ENCODE measurements around the gene AGTR1. TPM values are rescaled to one million over a fixed set of nuclear protein-coding genes. Genes with fewer than 3 reads are reported as not detected.

The AGTR1 gene
- total RNA-seq, 1 donor from 2014 or later, result not detected

- H3K4me3 ChIP-seq, result no peak overlapping the region
- H3K79me2 ChIP-seq (ENCODE audit: low read depth), result no peaks in the 10 kb centered on the region
- no peaks in the 10 kb centered on the region for H4K20me1 ChIP-seq (ENCODE audit: low read depth)
- Mint-ChIP-seq H3K4me1 (no peaks in the 10 kb centered on the region), H3K36me3 (no peaks in the 10 kb centered on the region), H3K27me3 (ENCODE audit: insufficient read depth, low read depth) (peaks cover 2% of the 10 kb centered on the region), H3K9me3 (peaks cover 8% of the 10 kb centered on the region), H3K27ac (no peak overlapping the region), H3K4me3 (no peak overlapping the region)
- no peaks in the 10 kb centered on the region for H3K4me1 ChIP-seq
- H3K9me3 ChIP-seq (ENCODE audit: low read depth), result no peaks in the 10 kb centered on the region
- no peaks in the 10 kb centered on the region for H3K27me3 ChIP-seq
- H3K36me3 ChIP-seq, result no peaks in the 10 kb centered on the region
- H3K27ac ChIP-seq, result no peak overlapping the region
- H2AFZ ChIP-seq (replicated peaks), result no peak overlapping the region
- DNase-seq (ENCODE audit: low spot score), result no peak
- TF ChIP-seq, protein P1, sequence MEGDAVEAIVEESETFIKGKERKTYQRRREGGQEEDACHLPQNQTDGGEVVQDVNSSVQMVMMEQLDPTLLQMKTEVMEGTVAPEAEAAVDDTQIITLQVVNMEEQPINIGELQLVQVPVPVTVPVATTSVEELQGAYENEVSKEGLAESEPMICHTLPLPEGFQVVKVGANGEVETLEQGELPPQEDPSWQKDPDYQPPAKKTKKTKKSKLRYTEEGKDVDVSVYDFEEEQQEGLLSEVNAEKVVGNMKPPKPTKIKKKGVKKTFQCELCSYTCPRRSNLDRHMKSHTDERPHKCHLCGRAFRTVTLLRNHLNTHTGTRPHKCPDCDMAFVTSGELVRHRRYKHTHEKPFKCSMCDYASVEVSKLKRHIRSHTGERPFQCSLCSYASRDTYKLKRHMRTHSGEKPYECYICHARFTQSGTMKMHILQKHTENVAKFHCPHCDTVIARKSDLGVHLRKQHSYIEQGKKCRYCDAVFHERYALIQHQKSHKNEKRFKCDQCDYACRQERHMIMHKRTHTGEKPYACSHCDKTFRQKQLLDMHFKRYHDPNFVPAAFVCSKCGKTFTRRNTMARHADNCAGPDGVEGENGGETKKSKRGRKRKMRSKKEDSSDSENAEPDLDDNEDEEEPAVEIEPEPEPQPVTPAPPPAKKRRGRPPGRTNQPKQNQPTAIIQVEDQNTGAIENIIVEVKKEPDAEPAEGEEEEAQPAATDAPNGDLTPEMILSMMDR (IDR thresholded peaks at IDR 0.05), result no peak
- TF ChIP-seq EZH2phosphoT487 (IDR thresholded peaks at IDR 0.05), result no peak
- TF ChIP-seq EZH2 (IDR thresholded peaks at IDR 0.05), result no peak
- no peak overlapping the region for H3K9ac ChIP-seq
- no peak overlapping the region for H3K4me2 ChIP-seq
- no peaks in the 10 kb centered on the region for H3F3A ChIP-seq (ENCODE audit: low read depth)
Observed at GRCh38 chr3:148772361-148772760, 74.7 kb downstream of the AGTR1 start.

DNA sequence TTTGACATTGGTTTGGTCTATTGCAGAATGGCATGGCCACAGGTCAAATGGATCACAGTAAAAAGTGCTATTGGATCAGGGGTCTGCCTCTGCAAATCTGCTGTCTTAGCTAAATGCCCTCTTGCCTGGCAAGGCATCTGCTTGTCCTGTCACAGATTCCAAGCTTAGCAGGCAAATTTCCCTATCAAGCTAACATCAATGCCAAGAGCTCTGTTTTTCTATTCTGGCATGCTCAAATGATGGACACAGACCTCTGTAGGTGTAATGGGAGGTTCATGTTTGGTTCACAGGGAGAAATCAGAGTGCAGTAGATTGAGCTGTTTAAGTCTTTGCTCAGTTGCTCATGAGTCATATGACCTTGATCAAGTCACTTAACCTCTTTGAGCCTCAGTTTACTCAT is 75.1 kb downstream of the AGTR1 start:
- no peak overlapping the region for H3K4me2 ChIP-seq
- Mint-ChIP-seq H3K27me3 (ENCODE audit: insufficient read depth, low read depth) (peaks cover 2% of the 10 kb centered on the region), H3K4me3 (no peak overlapping the region), H3K36me3 (no peaks in the 10 kb centered on the region), H3K4me1 (no peaks in the 10 kb centered on the region), H3K27ac (no peak overlapping the region), H3K9me3 (peaks cover 8% of the 10 kb centered on the region)
- no peaks in the 10 kb centered on the region for H3K9me3 ChIP-seq (ENCODE audit: low read depth)
- no peaks in the 10 kb centered on the region for H3F3A ChIP-seq (ENCODE audit: low read depth)
- no peak overlapping the region for H2AFZ ChIP-seq (replicated peaks)
- H3K4me1 ChIP-seq, result no peaks in the 10 kb centered on the region
- DNase-seq (ENCODE audit: low spot score), result no peak
- H3K27me3 ChIP-seq, result no peaks in the 10 kb centered on the region
- no peaks in the 10 kb centered on the region for H4K20me1 ChIP-seq (ENCODE audit: low read depth)
- H3K27ac ChIP-seq, result no peak overlapping the region
- TF ChIP-seq, protein P1 (IDR thresholded peaks at IDR 0.05), result no peak
- TF ChIP-seq EZH2 (IDR thresholded peaks at IDR 0.05), result no peak
- TF ChIP-seq EZH2phosphoT487 (IDR thresholded peaks at IDR 0.05), result no peak
- H3K36me3 ChIP-seq, result no peaks in the 10 kb centered on the region
- H3K79me2 ChIP-seq (ENCODE audit: low read depth), result no peaks in the 10 kb centered on the region
- no peak overlapping the region for H3K9ac ChIP-seq
- H3K4me3 ChIP-seq, result no peak overlapping the region

GRCh38 chr3:148773805-148774204 is 76.1 kb downstream of the AGTR1 start:
- TF ChIP-seq EZH2phosphoT487 (IDR thresholded peaks at IDR 0.05) (no peak), EZH2 (IDR thresholded peaks at IDR 0.05) (no peak)
- TF ChIP-seq, protein P1 (IDR thresholded peaks at IDR 0.05), result no peak
- Histone ChIP-seq H3K9ac (no peak overlapping the region), H3K9me3 (ENCODE audit: low read depth) (no peaks in the 10 kb centered on the region), H3K4me3 (no peak overlapping the region), H2AFZ (replicated peaks) (no peak overlapping the region), H4K20me1 (ENCODE audit: low read depth) (no peaks in the 10 kb centered on the region), H3K36me3 (no peaks in the 10 kb centered on the region), H3K79me2 (ENCODE audit: low read depth) (no peaks in the 10 kb centered on the region), H3F3A (ENCODE audit: low read depth) (no peaks in the 10 kb centered on the region), H3K27ac (no peak overlapping the region), H3K27me3 (no peaks in the 10 kb centered on the region), H3K4me2 (no peak overlapping the region), H3K4me1 (no peaks in the 10 kb centered on the region)
- Mint-ChIP-seq H3K4me1 (peaks cover 1% of the 10 kb centered on the region), H3K27me3 (ENCODE audit: insufficient read depth, low read depth) (peaks cover 2% of the 10 kb centered on the region), H3K9me3 (peaks cover 8% of the 10 kb centered on the region), H3K4me3 (no peak overlapping the region), H3K27ac (no peak overlapping the region), H3K36me3 (no peaks in the 10 kb centered on the region)
- DNase-seq (ENCODE audit: low spot score), result no peak

Measured in neural progenitor cell (in vitro differentiated cells).